ENCODE data around the gene SLC15A4. TPM values are rescaled to one million over a fixed set of nuclear protein-coding genes. Genes with fewer than 3 reads are reported as not detected.

The SLC15A4 gene
- total and polyA plus RNA-seq, 2 of the 4 experiments (the other 2 are of a cell fraction) = 15.4 to 21.9 TPM

GRCh38 chr12:128856791-128857078, 33.0 kb upstream of the SLC15A4 start:
- TF ChIP-seq NFE2L2 (IDR thresholded peaks at IDR 0.05; ENCODE audit: low read depth, low read length) (no peak), MAZ (IDR thresholded peaks at IDR 0.05; ENCODE audit: borderline replicate concordance, low read depth, low read length) (no peak), SMC3 (IDR thresholded peaks at IDR 0.05; ENCODE audit: low read depth, low read length) (no peak), FOS (IDR thresholded peaks at IDR 0.05; ENCODE audit: low read depth, low read length) (no peak), RAD21 (IDR thresholded peaks at IDR 0.05; ENCODE audit: low read length) (no peak), MAFK (IDR thresholded peaks at IDR 0.05; ENCODE audit: low read depth, low read length) (no peak), CEBPB (IDR thresholded peaks at IDR 0.05; ENCODE audit: low read depth, low read length) (no peak), MXI1 (IDR thresholded peaks at IDR 0.05; ENCODE audit: borderline replicate concordance, low read depth, low read length) (no peak), USF2 (IDR thresholded peaks at IDR 0.05; ENCODE audit: low read depth, low read length) (no peak), ELK1 (IDR thresholded peaks at IDR 0.05; ENCODE audit: borderline replicate concordance, low read depth, low read length) (no peak)
- Histone ChIP-seq H2AK9ac (replicated peaks; ENCODE audit: low read depth, low read length, poor library complexity) (no peak overlapping the region), H3K4me3 (ENCODE audit: insufficient read depth, low read depth, low read length) (no peak overlapping the region), H3K14ac (replicated peaks; ENCODE audit: low read depth, low read length) (no peak overlapping the region), H4K91ac (ENCODE audit: insufficient read depth, low read depth, low read length) (no peak overlapping the region), H3K23ac (ENCODE audit: low read depth, low read length) (no peak overlapping the region), H2AK5ac (ENCODE audit: low read depth, low read length) (no peak overlapping the region), H3K27ac (ENCODE audit: insufficient read depth, low read length) (no peak overlapping the region), H4K5ac (ENCODE audit: low read depth, low read length) (no peak overlapping the region), H3K4me1 (ENCODE audit: control insufficient read depth, insufficient read depth, low read length) (no peaks in the 10 kb centered on the region), H3K79me1 (ENCODE audit: low read depth in 1 of 2, low read length in 2 of 2) (no peaks in the 10 kb centered on the region), H4K20me1 (ENCODE audit: insufficient read depth, low read length) (no peaks in the 10 kb centered on the region), H3K27me3 (ENCODE audit: control insufficient read depth, insufficient read depth, low read length) (no peaks in the 10 kb centered on the region), H2AFZ (replicated peaks; ENCODE audit: low read length, poor library complexity) (no peak overlapping the region), H4K8ac (ENCODE audit: low read depth in 2 of 2, low read length in 2 of 2) (no peak overlapping the region), H3K9ac (ENCODE audit: low read depth, low read length) (no peak overlapping the region), H3K36me3 (ENCODE audit: control insufficient read depth, insufficient read depth, low read length) (no peaks in the 10 kb centered on the region), H2BK120ac (ENCODE audit: low read depth, low read length) (no peak overlapping the region), H3K9me1 (ENCODE audit: insufficient read depth, low read length) (no peaks in the 10 kb centered on the region), H3K4ac (ENCODE audit: low read depth, low read length) (no peak overlapping the region), H3K56ac (ENCODE audit: extremely low read depth, insufficient read depth, low read length) (no peak overlapping the region), H3K4me2 (ENCODE audit: low read depth, low read length) (no peak overlapping the region), H3K18ac (ENCODE audit: low read depth, low read length) (no peak overlapping the region), H2BK5ac (ENCODE audit: low read depth, low read length, poor library complexity, severe bottlenecking) (no peak overlapping the region), H2BK20ac (ENCODE audit: low read depth, low read length) (no peak overlapping the region), H3K9me3 (ENCODE audit: control insufficient read depth, insufficient read depth, low read length) (peaks cover 16% of the 10 kb centered on the region), H2BK15ac (ENCODE audit: low read depth, low read length) (no peak overlapping the region)
- WGBS, 2 experiments (ENCODE audit: extremely low coverage in 2 of 2, insufficient read length in 1 of 2) = 67% methylated on average over 2 of the region's 7 CpGs; no CpG with 5 or more reads in 1 of the 2 experiments
- ChIA-PET POLR2A (ENCODE audit: unreplicated experiment) (no interaction called here), CTCF (no interaction called here)
- ATAC-seq (ENCODE audit: low read depth) (no peak), DNase-seq (no peak)
- intact Hi-C loops (cut with micrococcal nuclease) (no loop called here), dilution Hi-C loops (cut with HindIII; ENCODE audit: low sequenced_read_pairs, unreplicated experiment) (no loop called here), in situ Hi-C loops (cut with MboI; ENCODE audit: low sequenced_read_pairs) (no loop called here)
- no TSS peak for BruUV-seq (replicated peaks)

Data from IMR-90 (cell line).